GM12801 (cell line): Measurements from ENCODE around the gene IFITM1.

Experiments used
- TF ChIP-seq, protein P1 (sequence below): IDR thresholded peaks from one replicate; pipeline ENCODE4 v1.5.1; 2011; ENCODE audit warnings: control low read depth; ENCODE audit not compliant: insufficient read length; ENCODE audit errors: extremely low read depth

IFITM1 gene

GRCh38 chr11:362642-363442 lies 49.0 kb downstream of the IFITM1 start:
- TF ChIP-seq, protein P1, sequence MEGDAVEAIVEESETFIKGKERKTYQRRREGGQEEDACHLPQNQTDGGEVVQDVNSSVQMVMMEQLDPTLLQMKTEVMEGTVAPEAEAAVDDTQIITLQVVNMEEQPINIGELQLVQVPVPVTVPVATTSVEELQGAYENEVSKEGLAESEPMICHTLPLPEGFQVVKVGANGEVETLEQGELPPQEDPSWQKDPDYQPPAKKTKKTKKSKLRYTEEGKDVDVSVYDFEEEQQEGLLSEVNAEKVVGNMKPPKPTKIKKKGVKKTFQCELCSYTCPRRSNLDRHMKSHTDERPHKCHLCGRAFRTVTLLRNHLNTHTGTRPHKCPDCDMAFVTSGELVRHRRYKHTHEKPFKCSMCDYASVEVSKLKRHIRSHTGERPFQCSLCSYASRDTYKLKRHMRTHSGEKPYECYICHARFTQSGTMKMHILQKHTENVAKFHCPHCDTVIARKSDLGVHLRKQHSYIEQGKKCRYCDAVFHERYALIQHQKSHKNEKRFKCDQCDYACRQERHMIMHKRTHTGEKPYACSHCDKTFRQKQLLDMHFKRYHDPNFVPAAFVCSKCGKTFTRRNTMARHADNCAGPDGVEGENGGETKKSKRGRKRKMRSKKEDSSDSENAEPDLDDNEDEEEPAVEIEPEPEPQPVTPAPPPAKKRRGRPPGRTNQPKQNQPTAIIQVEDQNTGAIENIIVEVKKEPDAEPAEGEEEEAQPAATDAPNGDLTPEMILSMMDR = no peak

GRCh38 chr11:363948-364761 lies 50.3 kb downstream of the IFITM1 start:
- TF ChIP-seq, protein P1 = no peak
